A673 (cell line): ENCODE measurements around the gene NME1. TPM values are rescaled to one million over a fixed set of nuclear protein-coding genes. Genes with fewer than 3 reads are reported as not detected.

ENCODE experiments used
- BruUV-seq: library from RNA; stranded (reverse); fragments of 400-500 nt; replicated peaks from 2 replicates; lab custom pipeline; 2021; lab: Mats Ljungman, UMichigan
- CTCF ChIA-PET: fragments of 300-600 bp; sonication (Branson Sonifier 250); formaldehyde crosslinking; loops from one replicate; lab custom pipeline; 2022; ENCODE audit warnings: antibody characterized with exemption; lab: Charles Lee
- POLR2A ChIA-PET: fragments of 300-600 bp; sonication (Branson Sonifier 250); formaldehyde crosslinking; loops from one replicate; lab custom pipeline; 2022; ENCODE audit warnings: antibody characterized with exemption; ENCODE audit not compliant: low non-redundant PET; lab: Charles Lee
- DNase-seq: peaks from one replicate; pipeline ENCODE4 v3.0.0-alpha.2; 2015; ENCODE audit warnings: low spot score
- H3K27ac ChIP-seq: fragments of 200-600 bp; sonication (generic); 2 replicates; pipeline ENCODE4 v1.5.1; 2016; ENCODE audit warnings: mixed run types, low read depth, mild to moderate bottlenecking, mixed read lengths, antibody characterized with exemption, low read length; ENCODE audit not compliant: poor library complexity, severe bottlenecking
- H3K27me3 ChIP-seq: fragments of 200-600 bp; sonication (generic); replicated peaks from 2 replicates; pipeline ENCODE4 v1.6.1; 2017; ENCODE audit warnings: mixed run types, low read depth, mild to moderate bottlenecking, mixed read lengths, antibody characterized with exemption, low read length; ENCODE audit not compliant: insufficient read depth, poor library complexity
- H3K36me3 ChIP-seq: fragments of 200-600 bp; sonication (generic); 2 replicates; pipeline ENCODE4 v1.6.1; 2016; ENCODE audit warnings: mixed run types, mild to moderate bottlenecking, mixed read lengths, antibody characterized with exemption, low read length; ENCODE audit not compliant: insufficient read depth, poor library complexity, severe bottlenecking
- H3K4me1 ChIP-seq: fragments of 200-600 bp; sonication (generic); 2 replicates; pipeline ENCODE4 v1.6.1; 2017; ENCODE audit warnings: mixed run types, mild to moderate bottlenecking, mixed read lengths, antibody characterized with exemption, low read length; ENCODE audit not compliant: insufficient read depth, poor library complexity, severe bottlenecking
- H3K4me3 ChIP-seq: fragments of 200-600 bp; sonication (generic); 2 replicates; pipeline ENCODE4 v1.5.1; 2016; ENCODE audit warnings: low read depth, mixed run types, mild to moderate bottlenecking, mixed read lengths, low read length; ENCODE audit not compliant: poor library complexity, severe bottlenecking
- H3K9me3 ChIP-seq: fragments of 200-600 bp; sonication (generic); 2 replicates; pipeline ENCODE4 v1.6.1; 2016; ENCODE audit warnings: mixed run types, low read depth, mild to moderate bottlenecking, mixed read lengths, antibody characterized with exemption, low read length; ENCODE audit not compliant: poor library complexity, severe bottlenecking
- EZH2 ChIP-seq: fragments of 200-600 bp; sonication (generic); IDR thresholded peaks from 2 replicates; pipeline ENCODE4 v1.6.1; 2017; ENCODE audit warnings: borderline replicate concordance, low read depth, mild to moderate bottlenecking, mixed read lengths, antibody characterized with exemption, low read length; ENCODE audit not compliant: poor library complexity, severe bottlenecking
- intact Hi-C: fragments of 100-400 bp; cut with micrococcal nuclease; formaldehyde crosslinking; loops from one replicate; pipeline ENCODE4 v1.10.0; 2022; ENCODE audit not compliant: unreplicated experiment
- total RNA-seq: library from RNA; stranded (reverse); gene quantifications from 2 replicates; pipeline ENCODE4 v1.2.3, GENCODE V29; 2021
- TF ChIP-seq, protein P1 (sequence below): fragments of 300-800, 200-600 bp; sonication (generic); conservative IDR thresholded peaks from 2 replicates; pipeline ENCODE4 v1.5.1; 2017; ENCODE audit warnings: low read depth, mild to moderate bottlenecking, antibody characterized with exemption, low read length, moderate library complexity, mixed read lengths

Gene NME1
- total RNA-seq, 1 experiment from 2014 or later = 498 TPM

- Histone ChIP-seq H3K27me3 (no peaks in the 10 kb centered on the region), H3K9me3 (no peaks in the 10 kb centered on the region), H3K36me3 (peaks cover 54% of the 10 kb centered on the region), H3K27ac (peak overlapping the region; percentile 82), H3K4me1 (peaks cover 17% of the 10 kb centered on the region), H3K4me3 (peak overlapping the region; percentile 64)
- ChIA-PET POLR2A (no interaction called here), CTCF (no interaction called here)
- intact Hi-C loops = loop anchor here (5.0 kb wide), 1 partner anchor 298 kb away; the partner anchor contains the start of gene TOB1
- TF ChIP-seq, protein P1, sequence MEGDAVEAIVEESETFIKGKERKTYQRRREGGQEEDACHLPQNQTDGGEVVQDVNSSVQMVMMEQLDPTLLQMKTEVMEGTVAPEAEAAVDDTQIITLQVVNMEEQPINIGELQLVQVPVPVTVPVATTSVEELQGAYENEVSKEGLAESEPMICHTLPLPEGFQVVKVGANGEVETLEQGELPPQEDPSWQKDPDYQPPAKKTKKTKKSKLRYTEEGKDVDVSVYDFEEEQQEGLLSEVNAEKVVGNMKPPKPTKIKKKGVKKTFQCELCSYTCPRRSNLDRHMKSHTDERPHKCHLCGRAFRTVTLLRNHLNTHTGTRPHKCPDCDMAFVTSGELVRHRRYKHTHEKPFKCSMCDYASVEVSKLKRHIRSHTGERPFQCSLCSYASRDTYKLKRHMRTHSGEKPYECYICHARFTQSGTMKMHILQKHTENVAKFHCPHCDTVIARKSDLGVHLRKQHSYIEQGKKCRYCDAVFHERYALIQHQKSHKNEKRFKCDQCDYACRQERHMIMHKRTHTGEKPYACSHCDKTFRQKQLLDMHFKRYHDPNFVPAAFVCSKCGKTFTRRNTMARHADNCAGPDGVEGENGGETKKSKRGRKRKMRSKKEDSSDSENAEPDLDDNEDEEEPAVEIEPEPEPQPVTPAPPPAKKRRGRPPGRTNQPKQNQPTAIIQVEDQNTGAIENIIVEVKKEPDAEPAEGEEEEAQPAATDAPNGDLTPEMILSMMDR = no peak
- TF ChIP-seq EZH2 = no peak
- DNase-seq = peak; percentile 19
- BruUV-seq = no TSS peak
Observed at GRCh38 chr17:51164911-51165679, 11.7 kb downstream of the NME1 start.

GRCh38 chr17:51165680-51166197 is 12.4 kb downstream of the NME1 start:
- DNase-seq = no peak
- intact Hi-C loops = loop anchor here (5.0 kb wide), 1 partner anchor 298 kb away; the partner anchor contains the start of gene TOB1
- CTCF ChIA-PET = interaction anchor here (0.9 kb wide), 1 partner anchor 12 kb away, joined by 3 read pairs; the partner anchor contains the start of gene NME1
- no peaks in the 10 kb centered on the region for H3K27me3 ChIP-seq
- peak overlapping the region; percentile 64 for H3K4me3 ChIP-seq
- TF ChIP-seq, protein P1 = no peak
- TF ChIP-seq EZH2 = no peak
- BruUV-seq = no TSS peak
- peak overlapping the region; percentile 82 for H3K27ac ChIP-seq
- no peaks in the 10 kb centered on the region for H3K9me3 ChIP-seq
- H3K36me3 ChIP-seq = peaks cover 54% of the 10 kb centered on the region
- H3K4me1 ChIP-seq = peaks cover 17% of the 10 kb centered on the region
- POLR2A ChIA-PET = interaction anchor here (0.6 kb wide), 1 partner anchor 459 kb away, joined by 4 read pairs; no protein-coding TSS in a partner anchor

DNA sequence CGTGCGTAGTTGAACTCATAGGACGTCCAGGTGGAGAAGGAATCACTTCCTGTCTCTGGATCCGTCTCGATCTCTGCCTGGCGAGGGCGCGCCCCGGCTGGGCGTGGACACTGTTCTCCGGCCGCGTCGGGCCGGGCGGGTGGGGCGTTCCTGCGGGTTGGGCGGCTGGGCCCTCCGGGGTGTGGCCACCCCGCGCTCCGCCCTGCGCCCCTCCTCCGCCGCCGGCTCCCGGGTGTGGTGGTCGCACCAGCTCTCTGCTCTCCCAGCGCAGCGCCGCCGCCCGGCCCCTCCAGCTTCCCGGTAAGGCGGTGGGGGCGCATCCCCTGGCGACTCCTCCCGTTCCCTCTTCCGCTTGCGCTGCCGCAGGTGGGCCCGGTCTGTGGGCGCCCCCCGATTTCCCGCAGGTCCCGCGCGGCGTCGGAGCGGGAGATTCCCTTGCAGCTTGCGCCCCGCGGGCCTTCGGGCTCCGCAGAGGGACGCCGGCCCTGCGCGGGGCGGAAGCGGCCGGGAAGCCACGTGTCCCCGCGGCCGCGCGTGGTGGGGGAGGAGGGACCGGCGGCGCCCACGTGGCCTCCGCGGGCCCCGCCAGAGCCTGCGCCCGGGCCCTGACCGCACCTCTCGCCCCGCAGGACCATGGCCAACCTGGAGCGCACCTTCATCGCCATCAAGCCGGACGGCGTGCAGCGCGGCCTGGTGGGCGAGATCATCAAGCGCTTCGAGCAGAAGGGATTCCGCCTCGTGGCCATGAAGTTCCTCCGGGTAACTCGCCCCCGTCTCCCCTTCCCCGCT is 13.0 kb downstream of the NME1 start, which contains the start of gene NME2:
Gene NME2, plus strand, starts transcription at position 214 of the 789 bp plus-strand sequence. Its CDS starts 420 bp downstream, at position 634.
- TF ChIP-seq, protein P1 = no peak
- no peak for TF ChIP-seq EZH2
- peak; percentile 82 for DNase-seq
- Histone ChIP-seq H3K9me3 (no peaks in the 10 kb centered on the region), H3K36me3 (peaks cover 54% of the 10 kb centered on the region), H3K27me3 (no peaks in the 10 kb centered on the region), H3K27ac (peak within 1 kb of the TSS; percentile 82), H3K4me1 (peaks cover 17% of the 10 kb centered on the region), H3K4me3 (peak within 1 kb of the TSS; percentile 64)
- BruUV-seq = no TSS peak
- ChIA-PET CTCF (interaction anchor here (0.9 kb wide), 1 partner anchor 13 kb away, joined by 3 read pairs; the partner anchor contains the start of gene NME1), POLR2A (interaction anchor here (0.6 kb wide), 1 partner anchor 459 kb away, joined by 4 read pairs; no protein-coding TSS in a partner anchor)
- intact Hi-C loops = loop anchor here (5.0 kb wide), 1 partner anchor 299 kb away; the partner anchor contains the start of gene TOB1
